Measurements from ENCODE around the gene TIMP2. TPM values are rescaled to one million over a fixed set of nuclear protein-coding genes. Genes with fewer than 3 reads are reported as not detected.

The TIMP2 gene
- total RNA-seq, 1 experiment from 2014 or later, result 60.5 TPM

- no peak overlapping the region for H3K4me3 ChIP-seq (ENCODE audit: low read depth, low read length, poor library complexity, severe bottlenecking)
- H3K4me1 ChIP-seq (ENCODE audit: insufficient read depth, low read length, poor library complexity, severe bottlenecking), result no peaks in the 10 kb centered on the region
- no peak for DNase-seq (ENCODE audit: low spot score)
- TF ChIP-seq, protein P1, sequence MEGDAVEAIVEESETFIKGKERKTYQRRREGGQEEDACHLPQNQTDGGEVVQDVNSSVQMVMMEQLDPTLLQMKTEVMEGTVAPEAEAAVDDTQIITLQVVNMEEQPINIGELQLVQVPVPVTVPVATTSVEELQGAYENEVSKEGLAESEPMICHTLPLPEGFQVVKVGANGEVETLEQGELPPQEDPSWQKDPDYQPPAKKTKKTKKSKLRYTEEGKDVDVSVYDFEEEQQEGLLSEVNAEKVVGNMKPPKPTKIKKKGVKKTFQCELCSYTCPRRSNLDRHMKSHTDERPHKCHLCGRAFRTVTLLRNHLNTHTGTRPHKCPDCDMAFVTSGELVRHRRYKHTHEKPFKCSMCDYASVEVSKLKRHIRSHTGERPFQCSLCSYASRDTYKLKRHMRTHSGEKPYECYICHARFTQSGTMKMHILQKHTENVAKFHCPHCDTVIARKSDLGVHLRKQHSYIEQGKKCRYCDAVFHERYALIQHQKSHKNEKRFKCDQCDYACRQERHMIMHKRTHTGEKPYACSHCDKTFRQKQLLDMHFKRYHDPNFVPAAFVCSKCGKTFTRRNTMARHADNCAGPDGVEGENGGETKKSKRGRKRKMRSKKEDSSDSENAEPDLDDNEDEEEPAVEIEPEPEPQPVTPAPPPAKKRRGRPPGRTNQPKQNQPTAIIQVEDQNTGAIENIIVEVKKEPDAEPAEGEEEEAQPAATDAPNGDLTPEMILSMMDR (conservative IDR thresholded peaks at IDR 0.05; ENCODE audit: low read depth, low read length), result no peak
- no peak for TF ChIP-seq EZH2 (IDR thresholded peaks at IDR 0.05; ENCODE audit: borderline replicate concordance, low read depth, low read length, poor library complexity, severe bottlenecking)
- CTCF ChIA-PET, result no interaction called here
- H3K27ac ChIP-seq (ENCODE audit: low read depth, low read length, poor library complexity, severe bottlenecking), result no peak overlapping the region
- POLR2A ChIA-PET (ENCODE audit: low non-redundant PET), result no interaction called here
- H3K27me3 ChIP-seq (replicated peaks; ENCODE audit: insufficient read depth, low read depth, low read length, poor library complexity), result no peaks in the 10 kb centered on the region
- no peaks in the 10 kb centered on the region for H3K9me3 ChIP-seq (ENCODE audit: low read depth, low read length, poor library complexity, severe bottlenecking)
- H3K36me3 ChIP-seq (ENCODE audit: insufficient read depth, low read length, poor library complexity, severe bottlenecking), result no peaks in the 10 kb centered on the region
- intact Hi-C loops (cut with micrococcal nuclease; ENCODE audit: unreplicated experiment), result no loop called here
- BruUV-seq (replicated peaks), result no TSS peak
Observed at GRCh38 chr17:78854508-78854907, 70.7 kb downstream of the TIMP2 start.

DNA sequence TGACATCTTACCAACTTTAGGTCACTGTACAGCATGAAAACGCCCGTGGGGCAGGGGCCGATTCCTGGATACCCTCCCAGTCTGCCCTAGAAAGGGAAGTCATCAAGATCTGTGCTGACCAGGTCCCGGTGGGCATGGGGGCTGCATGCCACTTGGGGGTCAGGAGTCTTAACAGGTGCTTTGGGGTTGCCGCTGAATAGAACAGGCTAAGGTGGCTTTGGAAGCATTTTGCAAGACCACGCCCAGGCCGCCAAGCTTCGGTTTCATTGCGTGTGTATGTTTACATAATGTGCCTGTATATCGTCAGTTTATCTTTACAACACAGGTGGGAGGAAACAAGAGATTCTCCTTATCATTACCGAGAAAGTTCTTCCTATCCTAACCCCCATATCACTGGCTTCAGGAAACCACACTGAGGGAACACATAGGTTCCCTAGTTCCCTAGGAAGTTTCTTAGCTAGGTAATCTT is 71.2 kb downstream of the TIMP2 start:
- POLR2A ChIA-PET (ENCODE audit: low non-redundant PET), result no interaction called here
- Histone ChIP-seq H3K27ac (ENCODE audit: low read depth, low read length, poor library complexity, severe bottlenecking) (no peak overlapping the region), H3K4me3 (ENCODE audit: low read depth, low read length, poor library complexity, severe bottlenecking) (no peak overlapping the region), H3K27me3 (replicated peaks; ENCODE audit: insufficient read depth, low read depth, low read length, poor library complexity) (no peaks in the 10 kb centered on the region), H3K9me3 (ENCODE audit: low read depth, low read length, poor library complexity, severe bottlenecking) (no peaks in the 10 kb centered on the region), H3K4me1 (ENCODE audit: insufficient read depth, low read length, poor library complexity, severe bottlenecking) (no peaks in the 10 kb centered on the region), H3K36me3 (ENCODE audit: insufficient read depth, low read length, poor library complexity, severe bottlenecking) (no peaks in the 10 kb centered on the region)
- no peak for TF ChIP-seq EZH2 (IDR thresholded peaks at IDR 0.05; ENCODE audit: borderline replicate concordance, low read depth, low read length, poor library complexity, severe bottlenecking)
- TF ChIP-seq, protein P1 (conservative IDR thresholded peaks at IDR 0.05; ENCODE audit: low read depth, low read length), result no peak
- intact Hi-C loops (cut with micrococcal nuclease; ENCODE audit: unreplicated experiment), result no loop called here
- no TSS peak for BruUV-seq (replicated peaks)
- no peak for DNase-seq (ENCODE audit: low spot score)
- CTCF ChIA-PET, result no interaction called here

DNA sequence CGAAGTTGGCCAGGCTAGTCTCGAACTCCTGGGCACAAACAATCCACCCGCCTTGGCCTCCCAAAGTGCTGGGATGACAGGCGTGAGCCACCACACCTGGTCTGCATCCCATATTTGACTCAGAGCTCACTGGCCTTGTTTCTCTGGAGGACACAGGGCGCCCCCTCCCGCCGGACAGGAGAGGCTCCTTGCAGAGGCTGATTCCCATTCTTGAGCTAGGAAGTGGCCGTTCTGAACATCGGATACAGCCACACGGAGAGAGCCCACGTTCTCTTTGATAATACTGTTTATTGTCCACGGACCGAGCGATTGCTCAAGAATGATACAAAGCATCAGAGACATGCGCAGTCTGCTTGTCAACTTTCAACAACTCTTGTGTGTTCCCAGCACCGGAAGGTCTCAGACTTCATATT is 72.5 kb downstream of the TIMP2 start:
- TF ChIP-seq EZH2 (IDR thresholded peaks at IDR 0.05; ENCODE audit: borderline replicate concordance, low read depth, low read length, poor library complexity, severe bottlenecking), result no peak
- TF ChIP-seq, protein P1 (conservative IDR thresholded peaks at IDR 0.05; ENCODE audit: low read depth, low read length), result no peak
- no peak for DNase-seq (ENCODE audit: low spot score)

More for the DNA sequence above, 72.5 kb downstream of the TIMP2 start:
- Histone ChIP-seq H3K27me3 (replicated peaks; ENCODE audit: insufficient read depth, low read depth, low read length, poor library complexity) (no peaks in the 10 kb centered on the region), H3K4me3 (ENCODE audit: low read depth, low read length, poor library complexity, severe bottlenecking) (no peak overlapping the region), H3K36me3 (ENCODE audit: insufficient read depth, low read length, poor library complexity, severe bottlenecking) (no peaks in the 10 kb centered on the region), H3K27ac (ENCODE audit: low read depth, low read length, poor library complexity, severe bottlenecking) (no peak overlapping the region), H3K4me1 (ENCODE audit: insufficient read depth, low read length, poor library complexity, severe bottlenecking) (no peaks in the 10 kb centered on the region), H3K9me3 (ENCODE audit: low read depth, low read length, poor library complexity, severe bottlenecking) (no peaks in the 10 kb centered on the region)
- ChIA-PET POLR2A (ENCODE audit: low non-redundant PET) (no interaction called here), CTCF (interaction anchor here (0.5 kb wide), 1 partner anchor 106 kb away, joined by 6 read pairs; no protein-coding TSS in a partner anchor)
- BruUV-seq (replicated peaks), result no TSS peak
- intact Hi-C loops (cut with micrococcal nuclease; ENCODE audit: unreplicated experiment), result no loop called here

All from A673 (cell line).